ENCODE data around the gene NCDN. TPM values are rescaled to one million over a fixed set of nuclear protein-coding genes. Genes with fewer than 3 reads are reported as not detected.

NCDN gene
- total RNA-seq, 1 donor from 2014 or later: 21.6 TPM

- Mint-ChIP-seq H3K36me3 (ENCODE audit: low read depth, unreplicated experiment) (peaks cover 29% of the 10 kb centered on the region), H3K4me3 (ENCODE audit: unreplicated experiment) (no peak overlapping the region), H3K4me1 (ENCODE audit: unreplicated experiment) (peaks cover 5% of the 10 kb centered on the region), H3K9me3 (ENCODE audit: unreplicated experiment) (no peaks in the 10 kb centered on the region), H3K27ac (ENCODE audit: unreplicated experiment) (no peak overlapping the region), H3K27me3 (ENCODE audit: unreplicated experiment) (no peaks in the 10 kb centered on the region)
- TF ChIP-seq CTCF (IDR thresholded peaks at IDR 0.05; ENCODE audit: unreplicated experiment): no peak
- DNase-seq (ENCODE audit: low spot score): no peak
These were observed 26.2 kb upstream of the NCDN start for GRCh38 chr1:35531368-35531767.

GRCh38 chr1:35532497-35533223, 24.9 kb upstream of the NCDN start:
- TF ChIP-seq CTCF (IDR thresholded peaks at IDR 0.05; ENCODE audit: unreplicated experiment): no peak
- H3K4me1 Mint-ChIP-seq (ENCODE audit: unreplicated experiment): peaks cover 9% of the 10 kb centered on the region
- no peaks in the 10 kb centered on the region for H3K9me3 Mint-ChIP-seq (ENCODE audit: unreplicated experiment)
- no peaks in the 10 kb centered on the region for H3K27me3 Mint-ChIP-seq (ENCODE audit: unreplicated experiment)
- no peak overlapping the region for H3K27ac Mint-ChIP-seq (ENCODE audit: unreplicated experiment)
- DNase-seq (ENCODE audit: low spot score): no peak
- no peak overlapping the region for H3K4me3 Mint-ChIP-seq (ENCODE audit: unreplicated experiment)
- peaks cover 25% of the 10 kb centered on the region for H3K36me3 Mint-ChIP-seq (ENCODE audit: low read depth, unreplicated experiment)

GRCh38 chr1:35533586-35533985, 24.0 kb upstream of the NCDN start:
- H3K9me3 Mint-ChIP-seq (ENCODE audit: unreplicated experiment): no peaks in the 10 kb centered on the region
- H3K27me3 Mint-ChIP-seq (ENCODE audit: unreplicated experiment): no peaks in the 10 kb centered on the region
- TF ChIP-seq CTCF (IDR thresholded peaks at IDR 0.05; ENCODE audit: unreplicated experiment): no peak
- peak overlapping the region; percentile 4 for H3K27ac Mint-ChIP-seq (ENCODE audit: unreplicated experiment)
- peaks cover 12% of the 10 kb centered on the region for H3K4me1 Mint-ChIP-seq (ENCODE audit: unreplicated experiment)
- no peak overlapping the region for H3K4me3 Mint-ChIP-seq (ENCODE audit: unreplicated experiment)
- peaks cover 25% of the 10 kb centered on the region for H3K36me3 Mint-ChIP-seq (ENCODE audit: low read depth, unreplicated experiment)
- DNase-seq (ENCODE audit: low spot score): no peak

GRCh38 chr1:35535243-35535642, 22.4 kb upstream of the NCDN start:
- peaks cover 16% of the 10 kb centered on the region for H3K36me3 Mint-ChIP-seq (ENCODE audit: low read depth, unreplicated experiment)
- no peak for DNase-seq (ENCODE audit: low spot score)
- no peak overlapping the region for H3K27ac Mint-ChIP-seq (ENCODE audit: unreplicated experiment)
- peaks cover 21% of the 10 kb centered on the region for H3K4me1 Mint-ChIP-seq (ENCODE audit: unreplicated experiment)
- TF ChIP-seq CTCF (IDR thresholded peaks at IDR 0.05; ENCODE audit: unreplicated experiment): no peak
- H3K4me3 Mint-ChIP-seq (ENCODE audit: unreplicated experiment): no peak overlapping the region
- no peaks in the 10 kb centered on the region for H3K27me3 Mint-ChIP-seq (ENCODE audit: unreplicated experiment)
- no peaks in the 10 kb centered on the region for H3K9me3 Mint-ChIP-seq (ENCODE audit: unreplicated experiment)

GRCh38 chr1:35536556-35537162, 20.9 kb upstream of the NCDN start:
- H3K27me3 Mint-ChIP-seq (ENCODE audit: unreplicated experiment): no peaks in the 10 kb centered on the region
- H3K9me3 Mint-ChIP-seq (ENCODE audit: unreplicated experiment): no peaks in the 10 kb centered on the region
- no peak for TF ChIP-seq CTCF (IDR thresholded peaks at IDR 0.05; ENCODE audit: unreplicated experiment)
- H3K27ac Mint-ChIP-seq (ENCODE audit: unreplicated experiment): no peak overlapping the region
- H3K36me3 Mint-ChIP-seq (ENCODE audit: low read depth, unreplicated experiment): peaks cover 8% of the 10 kb centered on the region
- peaks cover 21% of the 10 kb centered on the region for H3K4me1 Mint-ChIP-seq (ENCODE audit: unreplicated experiment)
- no peak overlapping the region for H3K4me3 Mint-ChIP-seq (ENCODE audit: unreplicated experiment)
- no peak for DNase-seq (ENCODE audit: low spot score)

Data from endothelial cell (in vitro differentiated cells).